Hepatocyte (in vitro differentiated cells): Measurements from ENCODE around the gene MTA3. TPM values are rescaled to one million over a fixed set of nuclear protein-coding genes. Genes with fewer than 3 reads are reported as not detected.

Source experiments
- DNase-seq: peaks from one replicate; pipeline ENCODE4 v3.0.0-alpha.2; 2016; ENCODE audit warnings: low spot score
- H2AFZ ChIP-seq: fragments of 200-600 bp; sonication (generic); 2 replicates; pipeline ENCODE4 v1.6.0; 2016; ENCODE audit warnings: antibody characterized with exemption, mild to moderate bottlenecking
- H3K27ac ChIP-seq: fragments of 200-600 bp; sonication (generic); 2 replicates; pipeline ENCODE4 v1.5.1; 2016; ENCODE audit warnings: mild to moderate bottlenecking
- H3K27me3 ChIP-seq: fragments of 200-600 bp; sonication (generic); 2 replicates; pipeline ENCODE4 v1.6.1; 2016
- H3K36me3 ChIP-seq: fragments of 200-600 bp; sonication (generic); replicated peaks from 2 replicates; pipeline ENCODE4 v1.5.1; 2016; ENCODE audit warnings: low read depth; ENCODE audit not compliant: insufficient read depth
- H3K4me1 ChIP-seq: fragments of 200-600 bp; sonication (generic); 2 replicates; pipeline ENCODE4 v1.5.1; 2016; ENCODE audit warnings: mild to moderate bottlenecking, moderate library complexity; ENCODE audit not compliant: insufficient read depth
- H3K4me2 ChIP-seq: fragments of 200-600 bp; sonication (generic); 2 replicates; pipeline ENCODE4 v1.6.0; 2016
- H3K4me3 ChIP-seq: fragments of 200-600 bp; sonication (generic); 2 replicates; pipeline ENCODE4 v1.5.1; 2016; ENCODE audit warnings: mild to moderate bottlenecking
- H3K79me2 ChIP-seq: fragments of 200-600 bp; sonication (generic); 2 replicates; pipeline ENCODE4 v1.6.0; 2017; ENCODE audit warnings: mild to moderate bottlenecking
- H3K9me2 ChIP-seq: fragments of 200-600 bp; sonication (generic); replicated peaks from 2 replicates; pipeline ENCODE4 v1.6.0; 2017; ENCODE audit warnings: mild to moderate bottlenecking; ENCODE audit not compliant: insufficient read depth
- H3K9me3 ChIP-seq: fragments of 200-600 bp; sonication (generic); 2 replicates; pipeline ENCODE4 v1.5.1; 2016; ENCODE audit warnings: low read depth, mild to moderate bottlenecking
- H4K20me1 ChIP-seq: fragments of 200-600 bp; sonication (generic); 2 replicates; pipeline ENCODE4 v1.6.0; 2016; ENCODE audit warnings: mild to moderate bottlenecking; ENCODE audit not compliant: insufficient read depth, poor library complexity, severe bottlenecking
- EZH2 ChIP-seq: fragments of 200-600 bp; sonication (generic); IDR thresholded peaks from 2 replicates; pipeline ENCODE4 v1.6.1; 2016; ENCODE audit warnings: antibody characterized with exemption, mild to moderate bottlenecking, borderline replicate concordance
- EZH2phosphoT487 ChIP-seq: fragments of 200-600 bp; sonication (generic); IDR thresholded peaks from one replicate; pipeline ENCODE4 v1.6.1; 2018; ENCODE audit warnings: antibody characterized with exemption, mild to moderate bottlenecking, low read depth, moderate library complexity; ENCODE audit not compliant: unreplicated experiment, severe bottlenecking
- WGBS: methylation state at CpG from one replicate; pipeline ENCODE4 v1.1.6; 2016; ENCODE audit warnings: low lambda C conversion rate; ENCODE audit errors: missing lambda C conversion rate; 5-methylcytosine and 5-hydroxymethylcytosine counted together
- polyA plus RNA-seq: library from polyadenylated mRNA; unstranded; fragments of >200 nt; fragmentation: Nextera tagmentation; extraction: Ambion mirVana; gene quantifications from 2 replicates; pipeline ENCODE4 v1.2.1, GENCODE V29; 2016
- total RNA-seq: library from RNA; depleted of rRNA; stranded (reverse); fragments of >200 nt; gene quantifications from 2 replicates; pipeline ENCODE4 v1.2.3, GENCODE V29; 2014
- TF ChIP-seq, protein P1 (sequence below): fragments of 200-600 bp; sonication (generic); IDR thresholded peaks from 2 replicates; pipeline ENCODE4 v1.5.1; 2016; ENCODE audit warnings: antibody characterized with exemption, mild to moderate bottlenecking; ENCODE audit not compliant: poor library complexity

Gene MTA3
- total and polyA plus RNA-seq, 2 experiments from 2014 or later = 34.6 to 44.3 TPM

DNA sequence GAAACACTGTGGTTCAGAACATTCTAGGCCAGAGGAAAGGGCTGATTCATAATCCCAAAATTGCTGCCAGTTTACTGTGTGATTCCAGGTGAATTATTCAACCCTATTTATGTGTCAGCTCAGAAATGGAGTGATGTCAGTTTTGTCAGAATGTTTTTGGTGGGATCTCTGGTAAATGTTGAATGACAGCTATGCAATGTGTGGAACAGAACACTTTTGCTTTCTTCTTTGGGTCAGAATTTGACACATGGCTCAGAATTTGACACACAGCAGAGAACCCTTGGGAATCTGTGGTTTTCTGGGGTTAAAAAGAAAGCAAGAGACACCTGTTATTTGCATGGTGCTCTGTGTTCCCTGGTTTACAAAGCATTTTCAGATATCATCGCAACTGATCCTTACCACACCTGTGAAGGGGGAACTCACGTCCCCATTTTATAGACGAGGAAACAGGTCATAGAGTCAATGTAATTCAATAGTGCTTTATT is 1.6 kb upstream of the MTA3 start:
- H3K4me3 ChIP-seq = no peak overlapping the region
- peaks cover 16% of the 10 kb centered on the region for H3K4me1 ChIP-seq
- no peak for DNase-seq
- WGBS = 57% methylated on average over 3 of the region's 3 CpGs
- H3K79me2 ChIP-seq = peaks cover 22% of the 10 kb centered on the region
- H3K9me3 ChIP-seq = no peaks in the 10 kb centered on the region
- peaks cover 9% of the 10 kb centered on the region for H4K20me1 ChIP-seq
- TF ChIP-seq EZH2 = no peak
- no peaks in the 10 kb centered on the region for H3K36me3 ChIP-seq
- no peak overlapping the region for H3K4me2 ChIP-seq
- no peaks in the 10 kb centered on the region for H3K27me3 ChIP-seq
- H2AFZ ChIP-seq = no peak overlapping the region
- H3K27ac ChIP-seq = peak overlapping the region; percentile 96
- H3K9me2 ChIP-seq = no peaks in the 10 kb centered on the region

DNA sequence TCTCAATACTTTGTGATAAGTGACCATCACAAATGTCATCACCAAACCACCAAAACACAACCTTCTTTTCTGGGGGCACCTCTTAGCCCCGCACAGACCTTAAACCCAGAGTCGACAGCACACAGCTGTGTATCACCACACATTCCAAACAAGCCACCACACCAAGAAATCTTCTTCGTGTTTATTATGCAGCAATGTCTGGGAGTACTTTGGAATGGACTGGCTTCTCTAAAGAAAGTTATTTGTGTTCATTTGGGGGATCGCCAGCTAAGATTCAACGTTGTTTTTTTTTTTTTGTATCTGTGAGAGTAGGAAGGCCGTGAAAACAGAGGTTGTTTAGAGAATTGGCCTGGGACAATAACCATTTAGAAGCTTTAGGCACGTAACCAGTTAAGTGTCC is 1.1 kb upstream of the MTA3 start:
- H3K9me3 ChIP-seq = no peaks in the 10 kb centered on the region
- TF ChIP-seq EZH2 (no peak), EZH2phosphoT487 (no peak)
- TF ChIP-seq, protein P1, sequence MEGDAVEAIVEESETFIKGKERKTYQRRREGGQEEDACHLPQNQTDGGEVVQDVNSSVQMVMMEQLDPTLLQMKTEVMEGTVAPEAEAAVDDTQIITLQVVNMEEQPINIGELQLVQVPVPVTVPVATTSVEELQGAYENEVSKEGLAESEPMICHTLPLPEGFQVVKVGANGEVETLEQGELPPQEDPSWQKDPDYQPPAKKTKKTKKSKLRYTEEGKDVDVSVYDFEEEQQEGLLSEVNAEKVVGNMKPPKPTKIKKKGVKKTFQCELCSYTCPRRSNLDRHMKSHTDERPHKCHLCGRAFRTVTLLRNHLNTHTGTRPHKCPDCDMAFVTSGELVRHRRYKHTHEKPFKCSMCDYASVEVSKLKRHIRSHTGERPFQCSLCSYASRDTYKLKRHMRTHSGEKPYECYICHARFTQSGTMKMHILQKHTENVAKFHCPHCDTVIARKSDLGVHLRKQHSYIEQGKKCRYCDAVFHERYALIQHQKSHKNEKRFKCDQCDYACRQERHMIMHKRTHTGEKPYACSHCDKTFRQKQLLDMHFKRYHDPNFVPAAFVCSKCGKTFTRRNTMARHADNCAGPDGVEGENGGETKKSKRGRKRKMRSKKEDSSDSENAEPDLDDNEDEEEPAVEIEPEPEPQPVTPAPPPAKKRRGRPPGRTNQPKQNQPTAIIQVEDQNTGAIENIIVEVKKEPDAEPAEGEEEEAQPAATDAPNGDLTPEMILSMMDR = no peak
- H3K27me3 ChIP-seq = no peaks in the 10 kb centered on the region
- peak; percentile 44 for DNase-seq
- peaks cover 16% of the 10 kb centered on the region for H3K4me1 ChIP-seq
- H3K36me3 ChIP-seq = no peaks in the 10 kb centered on the region
- H3K27ac ChIP-seq = peak overlapping the region; percentile 96
- H3K4me2 ChIP-seq = peak overlapping the region; percentile 79
- peak overlapping the region; percentile 73 for H2AFZ ChIP-seq
- H3K9me2 ChIP-seq = no peaks in the 10 kb centered on the region
- H4K20me1 ChIP-seq = peaks cover 9% of the 10 kb centered on the region
- WGBS = 30% methylated on average over 7 of the region's 7 CpGs
- peaks cover 27% of the 10 kb centered on the region for H3K79me2 ChIP-seq
- no peak overlapping the region for H3K4me3 ChIP-seq

GRCh38 chr2:42567806-42568400 is 529 bp upstream of the MTA3 start:
- H3K4me3 ChIP-seq = no peak overlapping the region
- peak; percentile 63 for DNase-seq
- H3K27ac ChIP-seq = peak overlapping the region; percentile 96
- H3K4me2 ChIP-seq = peak overlapping the region; percentile 79
- H3K36me3 ChIP-seq = no peaks in the 10 kb centered on the region
- H3K27me3 ChIP-seq = no peaks in the 10 kb centered on the region
- H3K4me1 ChIP-seq = peaks cover 16% of the 10 kb centered on the region
- H2AFZ ChIP-seq = peak overlapping the region; percentile 73
- no peaks in the 10 kb centered on the region for H3K9me3 ChIP-seq
- no peak for TF ChIP-seq EZH2
- TF ChIP-seq EZH2phosphoT487 = no peak
- TF ChIP-seq, protein P1 = no peak
- WGBS = 32% methylated on average over 11 of the region's 12 CpGs
- H4K20me1 ChIP-seq = peaks cover 9% of the 10 kb centered on the region
- peaks cover 32% of the 10 kb centered on the region for H3K79me2 ChIP-seq
- no peaks in the 10 kb centered on the region for H3K9me2 ChIP-seq

DNA sequence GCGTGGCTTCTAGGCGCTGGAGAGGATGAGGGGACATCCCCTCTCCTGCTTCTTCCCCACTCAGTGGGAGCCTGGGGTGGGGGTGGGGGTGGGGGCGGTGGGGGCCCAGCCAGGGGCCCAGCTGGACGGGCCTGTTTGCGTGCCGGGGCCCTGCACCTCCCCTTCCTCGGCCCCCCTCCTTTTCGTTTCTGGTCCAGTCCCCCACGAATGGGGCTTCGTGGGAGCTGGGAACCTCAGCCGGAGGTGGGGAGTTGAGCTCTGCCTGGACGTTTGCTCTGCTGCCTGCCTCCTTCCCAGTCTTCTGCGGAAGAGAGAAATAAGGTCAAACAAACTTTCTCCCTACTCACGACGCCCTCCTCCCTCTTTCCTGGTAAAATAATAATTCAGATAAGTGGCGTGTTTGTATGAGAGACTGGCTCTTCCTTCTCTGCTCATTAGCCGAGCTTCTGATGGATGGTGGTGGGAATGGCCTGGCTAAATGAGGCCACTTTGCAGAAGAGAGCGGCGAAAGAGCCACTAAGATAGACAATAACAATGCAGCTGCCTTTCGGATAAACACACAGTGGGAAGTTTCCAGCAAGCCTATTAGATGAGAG is 782 bp downstream of the MTA3 start:
- peaks cover 45% of the 10 kb centered on the region for H3K79me2 ChIP-seq
- H3K4me2 ChIP-seq = peak overlapping the region; percentile 79
- no peaks in the 10 kb centered on the region for H3K36me3 ChIP-seq
- H3K27ac ChIP-seq = peak overlapping the region; percentile 96
- H3K9me3 ChIP-seq = no peaks in the 10 kb centered on the region
- peak overlapping the region; percentile 93 for H3K4me3 ChIP-seq
- H2AFZ ChIP-seq = peak overlapping the region; percentile 89
- TF ChIP-seq, protein P1 = no peak
- TF ChIP-seq EZH2phosphoT487 (no peak), EZH2 (no peak)
- peaks cover 16% of the 10 kb centered on the region for H3K4me1 ChIP-seq
- WGBS = 2% methylated on average over 17 of the region's 20 CpGs
- no peaks in the 10 kb centered on the region for H3K27me3 ChIP-seq
- peak; percentile 48 for DNase-seq
- peaks cover 9% of the 10 kb centered on the region for H4K20me1 ChIP-seq
- no peaks in the 10 kb centered on the region for H3K9me2 ChIP-seq
